Epithelial cell of proximal tubule (primary cell): ENCODE results near the gene DOK5. TPM values are rescaled to one million over a fixed set of nuclear protein-coding genes. Genes with fewer than 3 reads are reported as not detected.

Experiments
- DNase-seq: peaks from one replicate; pipeline ENCODE4 v3.0.0-alpha.2; 2011; ENCODE audit warnings: low read depth
- H3K4me3 ChIP-seq: 2 replicates; pipeline ENCODE4 v1.5.1; 2011; ENCODE audit warnings: low read depth, mild to moderate bottlenecking, low read length
- CTCF ChIP-seq: conservative IDR thresholded peaks from 2 replicates; pipeline ENCODE4 v1.5.1; 2012; ENCODE audit warnings: low read depth, mild to moderate bottlenecking, low read length
- total RNA-seq: library from RNA; depleted of rRNA; stranded (reverse); fragments of >200 nt; gene quantifications from 2 replicates; pipeline ENCODE4 v1.2.3, GENCODE V29; 2015

DOK5 gene
- total RNA-seq, 1 donor from 2014 or later: 4.4 TPM

- no peak overlapping the region for H3K4me3 ChIP-seq
- TF ChIP-seq CTCF: no peak
- DNase-seq: no peak
Measured at GRCh38 chr20:54611708-54612412, 136.5 kb downstream of the DOK5 start.

GRCh38 chr20:54618412-54618811 is 143.0 kb downstream of the DOK5 start:
- TF ChIP-seq CTCF: no peak
- DNase-seq: no peak
- no peak overlapping the region for H3K4me3 ChIP-seq

- TF ChIP-seq CTCF: no peak
- no peak overlapping the region for H3K4me3 ChIP-seq
- DNase-seq: no peak
Measured at GRCh38 chr20:54619181-54619580, 143.8 kb downstream of the DOK5 start.

- DNase-seq: no peak
- no peak for TF ChIP-seq CTCF
- H3K4me3 ChIP-seq: no peak overlapping the region
Measured at GRCh38 chr20:54619682-54620081, 144.3 kb downstream of the DOK5 start.

GRCh38 chr20:54620611-54621010 is 145.2 kb downstream of the DOK5 start:
- H3K4me3 ChIP-seq: no peak overlapping the region
- no peak for TF ChIP-seq CTCF
- no peak for DNase-seq

GRCh38 chr20:54622333-54623295 is 147.2 kb downstream of the DOK5 start:
- no peak for DNase-seq
- H3K4me3 ChIP-seq: no peak overlapping the region
- TF ChIP-seq CTCF: no peak
